Neural cell (in vitro differentiated cells): ENCODE data around the gene ST6GALNAC3.

Source experiments
- CTCF ChIP-seq: fragments of 450-650 bp; IDR thresholded peaks from 2 replicates; pipeline ENCODE4 v1.5.1; 2014; ENCODE audit warnings: antibody characterized with exemption, mild to moderate bottlenecking, moderate library complexity; ENCODE audit not compliant: poor library complexity, severe bottlenecking
- EP300 ChIP-seq: fragments of 450-650 bp; conservative IDR thresholded peaks from 2 replicates; pipeline ENCODE4 v1.6.1; 2014; ENCODE audit warnings: antibody characterized with exemption, mild to moderate bottlenecking, moderate library complexity; ENCODE audit not compliant: poor library complexity, severe bottlenecking
- EZH2 ChIP-seq: fragments of 200-600, 300-800 bp; shearing (Covaris generic), sonication (generic); IDR thresholded peaks from 2 replicates; pipeline ENCODE4 v1.6.1; 2014; ENCODE audit warnings: antibody characterized with exemption, low read length, borderline replicate concordance, mild to moderate bottlenecking; ENCODE audit not compliant: insufficient read depth, poor library complexity, severe bottlenecking
- MXI1 ChIP-seq: fragments of 450-650 bp; conservative IDR thresholded peaks from 2 replicates; pipeline ENCODE4 v1.6.1; 2014; ENCODE audit warnings: antibody characterized with exemption, mild to moderate bottlenecking; ENCODE audit not compliant: poor library complexity, severe bottlenecking
- POLR2AphosphoS5 ChIP-seq: IDR thresholded peaks from 2 replicates; pipeline ENCODE4 v1.6.1; 2012
- RAD21 ChIP-seq: fragments of 450-650 bp; conservative IDR thresholded peaks from 2 replicates; pipeline ENCODE4 v1.6.1; 2014; ENCODE audit warnings: antibody characterized with exemption, mild to moderate bottlenecking, moderate library complexity
- SMC3 ChIP-seq: fragments of 450-650 bp; conservative IDR thresholded peaks from 2 replicates; pipeline ENCODE4 v1.6.1; 2014; ENCODE audit warnings: antibody characterized with exemption, mild to moderate bottlenecking, moderate library complexity; ENCODE audit not compliant: poor library complexity
- TAF1 ChIP-seq: IDR thresholded peaks from 2 replicates; pipeline ENCODE4 v1.6.1; 2012; ENCODE audit warnings: low read depth

- TF ChIP-seq EP300, result no peak
- TF ChIP-seq EZH2, result no peak
- no peak for TF ChIP-seq CTCF
- TF ChIP-seq POLR2AphosphoS5, result no peak
- TF ChIP-seq TAF1, result no peak
- TF ChIP-seq RAD21, result no peak
- TF ChIP-seq SMC3, result no peak
- no peak for TF ChIP-seq MXI1
Measured at GRCh38 chr1:76145332-76145731, 70.8 kb downstream of the ST6GALNAC3 start.
